DND-41 (cell line): Measurements from ENCODE around the gene GPR18.

ENCODE experiments used
- ATAC-seq: fragments of 200-7000 bp; cut with Tn5 transposase; 3 replicates; pipeline ENCODE4 v1.9.1; 2021; ENCODE audit warnings: low read depth; ENCODE audit not compliant: insufficient read depth
- DNase-seq: peaks from one replicate; pipeline ENCODE4 v3.0.0-alpha.2; 2020
- H2AFZ ChIP-seq: 2 replicates; pipeline ENCODE4 v1.6.0; 2012; ENCODE audit warnings: low read depth, low read length
- H3K27ac ChIP-seq: 2 replicates; pipeline ENCODE4 v1.5.1; 2012; ENCODE audit warnings: low read length, inconsistent platforms
- H3K27me3 ChIP-seq: fragments of 200-600 bp; sonication (generic); 2 replicates; pipeline ENCODE4 v1.6.0; 2012; ENCODE audit warnings: low read length, mild to moderate bottlenecking, inconsistent platforms; ENCODE audit not compliant: insufficient read depth, poor library complexity
- H3K36me3 ChIP-seq: 2 replicates; pipeline ENCODE4 v1.5.1; 2012; ENCODE audit warnings: low read length, inconsistent platforms; ENCODE audit not compliant: insufficient read depth
- H3K4me1 ChIP-seq: 2 replicates; pipeline ENCODE4 v1.5.1; 2012; ENCODE audit warnings: mild to moderate bottlenecking, low read length; ENCODE audit not compliant: insufficient read depth
- H3K4me2 ChIP-seq: 2 replicates; pipeline ENCODE4 v1.6.0; 2012; ENCODE audit warnings: mild to moderate bottlenecking, moderate library complexity, low read length, inconsistent platforms; ENCODE audit not compliant: insufficient read depth
- H3K4me3 ChIP-seq, 2 experiments: fragments of 200-600 bp in 1 of 2; shearing (Covaris generic) in 1 of 2; 2 replicates each; pipeline ENCODE4 v1.5.1; 2012 to 2016; ENCODE audit warnings: inconsistent platforms in 2 of 2, low read length in 2 of 2, mild to moderate bottlenecking in 2 of 2, low read depth in 1 of 2, moderate library complexity in 1 of 2
- H3K79me2 ChIP-seq: 2 replicates; pipeline ENCODE4 v1.6.0; 2012; ENCODE audit warnings: low read length, inconsistent platforms; ENCODE audit not compliant: insufficient read depth
- H3K9ac ChIP-seq: 2 replicates; pipeline ENCODE4 v1.6.0; 2012; ENCODE audit warnings: low read depth, mild to moderate bottlenecking, inconsistent platforms, low read length, moderate library complexity
- H3K9me3 ChIP-seq: 2 replicates; pipeline ENCODE4 v1.5.1; 2012; ENCODE audit warnings: low read length, moderate library complexity, mild to moderate bottlenecking, inconsistent platforms; ENCODE audit not compliant: insufficient read depth, severe bottlenecking
- H4K20me1 ChIP-seq: 2 replicates; pipeline ENCODE4 v1.6.0; 2012; ENCODE audit warnings: low read length; ENCODE audit not compliant: insufficient read depth
- CTCF ChIP-seq: IDR thresholded peaks from 2 replicates; pipeline ENCODE4 v1.5.1; 2012; ENCODE audit warnings: borderline replicate concordance, low read length, moderate library complexity, mild to moderate bottlenecking; ENCODE audit not compliant: poor library complexity, severe bottlenecking; ENCODE audit errors: extremely low read depth
- EZH2 ChIP-seq: IDR thresholded peaks from 3 replicates; pipeline ENCODE4 v1.6.1; 2012; ENCODE audit warnings: borderline replicate concordance, low read depth, mild to moderate bottlenecking, moderate library complexity, low read length, inconsistent platforms; ENCODE audit not compliant: severe bottlenecking

Gene GPR18

GRCh38 chr13:99258210-99258860 lies at the start of gene GPR18:
TSS of gene GPR18 (minus strand) at chr13:99258379. CDS start at chr13:99255872, 2,507 bp downstream.
- no peak within 1 kb of the TSS for H3K4me3 ChIP-seq
- peaks cover 3% of the 10 kb centered on the region; the same call in 1 of the 2 replicates for H3K79me2 ChIP-seq
- ATAC-seq (peak; percentile 73), DNase-seq (no peak)
- H4K20me1 ChIP-seq, result no peaks in the 10 kb centered on the region
- H2AFZ ChIP-seq, result no peak within 1 kb of the TSS
- 0 out of 2 replicates have a peak, but pooled peaks cover 2% of the 10 kb centered on the region for H3K4me1 ChIP-seq
- H3K9ac ChIP-seq, result no peak within 1 kb of the TSS
- H3K9me3 ChIP-seq, result no peaks in the 10 kb centered on the region
- peaks cover 37% of the 10 kb centered on the region for H3K36me3 ChIP-seq
- H3K27ac ChIP-seq, result no peak within 1 kb of the TSS
- no peak within 1 kb of the TSS for H3K4me2 ChIP-seq
- TF ChIP-seq EZH2, result no peak
- TF ChIP-seq CTCF, result no peak
- H3K27me3 ChIP-seq, result no peaks in the 10 kb centered on the region

- no peaks in the 10 kb centered on the region for H3K9me3 ChIP-seq
- H4K20me1 ChIP-seq, result peaks cover 10% of the 10 kb centered on the region
- peaks cover 34% of the 10 kb centered on the region for H3K36me3 ChIP-seq
- no peak overlapping the region for H3K9ac ChIP-seq
- no peak overlapping the region for H2AFZ ChIP-seq
- no peak for DNase-seq
- H3K27ac ChIP-seq, result no peak overlapping the region
- TF ChIP-seq CTCF, result no peak
- no peak for TF ChIP-seq EZH2
- no peaks in the 10 kb centered on the region for H3K4me1 ChIP-seq
- H3K27me3 ChIP-seq, result no peaks in the 10 kb centered on the region
- H3K4me2 ChIP-seq, result no peak overlapping the region
- H3K4me3 ChIP-seq, result no peak overlapping the region
- ATAC-seq, result no peak
- peaks cover 10% of the 10 kb centered on the region for H3K79me2 ChIP-seq
Measured at GRCh38 chr13:99307648-99308339, 49.6 kb upstream of the GPR18 start.

GRCh38 chr13:99307247-99307646 lies 49.1 kb upstream of the GPR18 start, which contains the start of gene GPR183:
TSS of gene GPR183 (minus strand) at chr13:99307399. CDS start at chr13:99296145, 11,254 bp downstream.
- Histone ChIP-seq H3K4me3 (no peak within 1 kb of the TSS), H3K9ac (no peak within 1 kb of the TSS), H4K20me1 (peaks cover 6% of the 10 kb centered on the region), H3K4me1 (no peaks in the 10 kb centered on the region), H3K79me2 (peaks cover 8% of the 10 kb centered on the region), H3K27me3 (no peaks in the 10 kb centered on the region), H3K27ac (no peak within 1 kb of the TSS), H3K4me2 (no peak within 1 kb of the TSS), H3K9me3 (no peaks in the 10 kb centered on the region), H3K36me3 (peaks cover 35% of the 10 kb centered on the region), H2AFZ (no peak within 1 kb of the TSS)
- no peak for TF ChIP-seq CTCF
- TF ChIP-seq EZH2, result no peak
- DNase-seq, result no peak
- ATAC-seq, result no peak
